GM12873 (cell line): ENCODE results near the gene TRAT1.

ENCODE experiments used
- CTCF ChIP-seq: IDR thresholded peaks from 2 replicates; pipeline ENCODE4 v1.5.1; 2012; ENCODE audit warnings: low read depth, mild to moderate bottlenecking, moderate library complexity, low read length, control low read depth; ENCODE audit not compliant: insufficient read depth; ENCODE audit errors: missing control alignments

TRAT1 gene

GRCh38 chr3:108861401-108861800 is 38.8 kb downstream of the TRAT1 start:
- no peak for TF ChIP-seq CTCF

- TF ChIP-seq CTCF, result no peak
These were observed 40.5 kb downstream of the TRAT1 start for GRCh38 chr3:108862865-108863798.

- no peak for TF ChIP-seq CTCF
These were observed 41.2 kb downstream of the TRAT1 start for GRCh38 chr3:108863799-108864135.

- TF ChIP-seq CTCF, result no peak
These were observed 55.3 kb downstream of the TRAT1 start for GRCh38 chr3:108877901-108878300.

- TF ChIP-seq CTCF, result no peak
These were observed 57.3 kb downstream of the TRAT1 start for GRCh38 chr3:108879915-108880314.

GRCh38 chr3:108882762-108883161 is 60.2 kb downstream of the TRAT1 start:
- no peak for TF ChIP-seq CTCF

GRCh38 chr3:108883373-108883772 is 60.8 kb downstream of the TRAT1 start:
- no peak for TF ChIP-seq CTCF
